Measurements from ENCODE around the gene RNH1.

RNH1 gene

GRCh38 chr11:476416-476815 lies 30.6 kb downstream of the RNH1 start:
- H3K27ac ChIP-seq (ENCODE audit: low read depth, low read length) = no peak overlapping the region
- H3K9me3 ChIP-seq (ENCODE audit: insufficient read depth, low read length) = no peaks in the 10 kb centered on the region
- H2AFZ ChIP-seq (ENCODE audit: low read depth, low read length, severe bottlenecking) = no peak overlapping the region
- H3K4me3 ChIP-seq (ENCODE audit: insufficient read depth, low read length, poor library complexity, severe bottlenecking) = no peak overlapping the region
- no peak overlapping the region for H3K4me2 ChIP-seq (ENCODE audit: low read depth, low read length, poor library complexity, severe bottlenecking)
- no peaks in the 10 kb centered on the region for H3K79me2 ChIP-seq (ENCODE audit: insufficient read depth, low read length)
- no peaks in the 10 kb centered on the region for H4K20me1 ChIP-seq (ENCODE audit: low read depth, low read length)
- H3K27me3 ChIP-seq (ENCODE audit: low read length) = no peaks in the 10 kb centered on the region
- H3F3A ChIP-seq (ENCODE audit: insufficient read depth) = no peaks in the 10 kb centered on the region
- TF ChIP-seq EZH2phosphoT487 (conservative IDR thresholded peaks at IDR 0.05; ENCODE audit: low read length) (no peak), CTCF (IDR thresholded peaks at IDR 0.05; ENCODE audit: insufficient read depth, low read length, poor library complexity, severe bottlenecking) (no peak)
- no peaks in the 10 kb centered on the region for H3K36me3 ChIP-seq (ENCODE audit: low read length)
- H3K9ac ChIP-seq (ENCODE audit: low read length) = no peak overlapping the region
- H3K9me2 ChIP-seq (replicated peaks; ENCODE audit: insufficient read depth, low read length) = no peaks in the 10 kb centered on the region

- Histone ChIP-seq H3K36me3 (ENCODE audit: low read length) (no peaks in the 10 kb centered on the region), H3K27ac (ENCODE audit: low read depth, low read length) (no peak overlapping the region), H3K9me3 (ENCODE audit: insufficient read depth, low read length) (no peaks in the 10 kb centered on the region), H3K4me2 (ENCODE audit: low read depth, low read length, poor library complexity, severe bottlenecking) (no peak overlapping the region), H3K27me3 (ENCODE audit: low read length) (no peaks in the 10 kb centered on the region), H3K4me3 (ENCODE audit: insufficient read depth, low read length, poor library complexity, severe bottlenecking) (no peak overlapping the region), H2AFZ (ENCODE audit: low read depth, low read length, severe bottlenecking) (no peak overlapping the region), H3K9me2 (replicated peaks; ENCODE audit: insufficient read depth, low read length) (no peaks in the 10 kb centered on the region), H3F3A (ENCODE audit: insufficient read depth) (no peaks in the 10 kb centered on the region), H3K9ac (ENCODE audit: low read length) (no peak overlapping the region), H4K20me1 (ENCODE audit: low read depth, low read length) (no peaks in the 10 kb centered on the region), H3K79me2 (ENCODE audit: insufficient read depth, low read length) (no peaks in the 10 kb centered on the region)
- TF ChIP-seq CTCF (IDR thresholded peaks at IDR 0.05; ENCODE audit: insufficient read depth, low read length, poor library complexity, severe bottlenecking) = no peak
- no peak for TF ChIP-seq EZH2phosphoT487 (conservative IDR thresholded peaks at IDR 0.05; ENCODE audit: low read length)
Measured at GRCh38 chr11:475941-476340, 31.1 kb downstream of the RNH1 start.

- Histone ChIP-seq H3F3A (ENCODE audit: insufficient read depth) (no peaks in the 10 kb centered on the region), H4K20me1 (ENCODE audit: low read depth, low read length) (no peaks in the 10 kb centered on the region), H3K9me2 (replicated peaks; ENCODE audit: insufficient read depth, low read length) (no peaks in the 10 kb centered on the region), H3K9me3 (ENCODE audit: insufficient read depth, low read length) (no peaks in the 10 kb centered on the region), H2AFZ (ENCODE audit: low read depth, low read length, severe bottlenecking) (no peak overlapping the region), H3K9ac (ENCODE audit: low read length) (no peak overlapping the region), H3K4me2 (ENCODE audit: low read depth, low read length, poor library complexity, severe bottlenecking) (no peak overlapping the region), H3K4me3 (ENCODE audit: insufficient read depth, low read length, poor library complexity, severe bottlenecking) (no peak overlapping the region), H3K79me2 (ENCODE audit: insufficient read depth, low read length) (no peaks in the 10 kb centered on the region), H3K27me3 (ENCODE audit: low read length) (no peaks in the 10 kb centered on the region), H3K36me3 (ENCODE audit: low read length) (no peaks in the 10 kb centered on the region), H3K27ac (ENCODE audit: low read depth, low read length) (no peak overlapping the region)
- TF ChIP-seq CTCF (IDR thresholded peaks at IDR 0.05; ENCODE audit: insufficient read depth, low read length, poor library complexity, severe bottlenecking) (no peak), EZH2phosphoT487 (conservative IDR thresholded peaks at IDR 0.05; ENCODE audit: low read length) (no peak)
Measured at GRCh38 chr11:474914-475506, 32.0 kb downstream of the RNH1 start.
